HG03039 (cell line): Measurements from ENCODE around the gene SEMA3F.

Experiments used
- ATAC-seq: cut with Tn5 transposase; IDR thresholded peaks from one replicate; pipeline ENCODE4 v1.9.1; 2021; ENCODE audit warnings: mild to moderate bottlenecking, moderate library complexity; ENCODE audit not compliant: unreplicated experiment

The SEMA3F gene

GRCh38 chr3:50169232-50169832 lies 14.2 kb downstream of the SEMA3F start:
- ATAC-seq, result no peak

GRCh38 chr3:50169858-50170257 lies 14.7 kb downstream of the SEMA3F start:
- ATAC-seq, result no peak

GRCh38 chr3:50170689-50171088 lies 15.6 kb downstream of the SEMA3F start:
- ATAC-seq, result no peak

- ATAC-seq, result no peak
These were observed 16.6 kb downstream of the SEMA3F start for GRCh38 chr3:50171540-50172301.

GRCh38 chr3:50172626-50173220 lies 17.6 kb downstream of the SEMA3F start:
- no peak for ATAC-seq

- no peak for ATAC-seq
These were observed 18.8 kb downstream of the SEMA3F start for GRCh38 chr3:50173685-50174516.

- no peak for ATAC-seq
These were observed 19.4 kb downstream of the SEMA3F start for GRCh38 chr3:50174517-50174895.

- ATAC-seq, result no peak
These were observed 19.9 kb downstream of the SEMA3F start for GRCh38 chr3:50174947-50175524.

- no peak for ATAC-seq
These were observed 22.2 kb downstream of the SEMA3F start for GRCh38 chr3:50177346-50177745.

GRCh38 chr3:50179710-50180109 lies 24.6 kb downstream of the SEMA3F start:
- ATAC-seq, result no peak

- ATAC-seq, result no peak
These were observed 26.9 kb downstream of the SEMA3F start for GRCh38 chr3:50181985-50182384.

- ATAC-seq, result no peak
These were observed 27.5 kb downstream of the SEMA3F start for GRCh38 chr3:50182533-50183099.

GRCh38 chr3:50183755-50184154 lies 28.6 kb downstream of the SEMA3F start:
- no peak for ATAC-seq

- ATAC-seq, result no peak
These were observed 29.3 kb downstream of the SEMA3F start for GRCh38 chr3:50184242-50184978.

- ATAC-seq, result no peak
These were observed 30.1 kb downstream of the SEMA3F start for GRCh38 chr3:50185230-50185629.

- no peak for ATAC-seq
These were observed 31.0 kb downstream of the SEMA3F start for GRCh38 chr3:50186096-50186495.

GRCh38 chr3:50187750-50188149 lies 32.6 kb downstream of the SEMA3F start:
- no peak for ATAC-seq

- no peak for ATAC-seq
These were observed 34.1 kb downstream of the SEMA3F start for GRCh38 chr3:50189274-50189673.

GRCh38 chr3:50189989-50190388 lies 34.9 kb downstream of the SEMA3F start:
- ATAC-seq, result no peak
